ENCODE results near the gene GFRA3.
"Not testable (repeated sequence)": the region's sequence is repeated elsewhere in the genome, so short reads cannot be mapped to it uniquely, and the experiment has no call there.

GFRA3 gene, protein sequence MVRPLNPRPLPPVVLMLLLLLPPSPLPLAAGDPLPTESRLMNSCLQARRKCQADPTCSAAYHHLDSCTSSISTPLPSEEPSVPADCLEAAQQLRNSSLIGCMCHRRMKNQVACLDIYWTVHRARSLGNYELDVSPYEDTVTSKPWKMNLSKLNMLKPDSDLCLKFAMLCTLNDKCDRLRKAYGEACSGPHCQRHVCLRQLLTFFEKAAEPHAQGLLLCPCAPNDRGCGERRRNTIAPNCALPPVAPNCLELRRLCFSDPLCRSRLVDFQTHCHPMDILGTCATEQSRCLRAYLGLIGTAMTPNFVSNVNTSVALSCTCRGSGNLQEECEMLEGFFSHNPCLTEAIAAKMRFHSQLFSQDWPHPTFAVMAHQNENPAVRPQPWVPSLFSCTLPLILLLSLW

DNA sequence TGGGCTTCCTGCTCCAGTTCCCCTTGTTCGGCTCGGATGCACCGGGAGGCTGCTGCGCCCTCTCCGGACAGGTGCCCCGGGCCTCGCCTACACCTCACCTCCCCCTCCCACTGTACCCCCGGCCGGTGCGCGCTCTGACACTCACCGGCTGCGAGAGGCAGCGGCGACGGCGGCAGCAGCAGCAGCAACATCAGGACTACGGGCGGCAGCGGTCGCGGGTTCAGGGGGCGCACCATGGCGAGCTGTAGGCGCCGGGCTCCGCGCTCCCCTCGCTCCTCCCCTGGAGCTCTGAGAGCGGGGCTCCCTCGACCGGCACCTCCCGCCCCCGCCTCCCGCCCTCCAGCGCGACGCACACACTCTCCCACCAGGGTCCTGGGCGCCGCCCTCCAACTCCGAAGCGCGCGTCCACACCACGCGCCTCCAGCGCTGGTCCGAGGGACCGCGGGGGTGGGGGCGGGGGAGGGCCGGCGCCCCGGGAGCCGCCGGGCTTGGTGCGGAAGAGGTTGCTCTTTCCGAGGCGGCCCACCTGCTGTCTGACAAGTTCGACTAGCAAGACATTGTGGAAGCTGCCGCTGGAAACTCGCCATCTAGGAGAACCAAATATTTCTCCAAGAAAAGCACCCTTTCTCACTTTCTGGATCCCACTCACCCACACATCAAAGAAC lies at the start of gene GFRA3:
Gene GFRA3 (minus strand): TSS at position 433 of the 665 bp plus-strand sequence. CDS start 197 bp downstream, at position 236.
- DNase-seq: peak in 3 of 56 donors; percentile 8 to 34 (median 13)

DNA sequence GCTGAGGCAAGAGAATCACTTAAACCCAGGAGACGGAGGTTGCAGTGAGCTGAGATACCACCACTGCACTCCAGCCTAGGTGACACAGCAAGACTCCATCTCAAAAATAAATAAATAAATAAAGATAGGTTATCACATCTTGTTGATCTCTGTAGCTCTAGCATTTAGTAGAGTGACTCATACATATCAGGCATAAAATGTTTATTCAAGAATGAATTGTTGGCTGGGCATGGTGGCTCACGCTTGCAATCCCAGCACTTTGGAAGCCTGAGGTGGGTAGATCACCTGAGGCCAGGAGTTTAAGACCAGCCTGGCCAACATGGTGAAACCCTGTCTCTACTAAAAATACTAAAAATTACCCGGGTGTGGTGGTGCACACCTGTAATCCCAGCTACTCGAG lies 43.8 kb upstream of the GFRA3 start:
- not testable (repeated sequence) for DNase-seq

DNA sequence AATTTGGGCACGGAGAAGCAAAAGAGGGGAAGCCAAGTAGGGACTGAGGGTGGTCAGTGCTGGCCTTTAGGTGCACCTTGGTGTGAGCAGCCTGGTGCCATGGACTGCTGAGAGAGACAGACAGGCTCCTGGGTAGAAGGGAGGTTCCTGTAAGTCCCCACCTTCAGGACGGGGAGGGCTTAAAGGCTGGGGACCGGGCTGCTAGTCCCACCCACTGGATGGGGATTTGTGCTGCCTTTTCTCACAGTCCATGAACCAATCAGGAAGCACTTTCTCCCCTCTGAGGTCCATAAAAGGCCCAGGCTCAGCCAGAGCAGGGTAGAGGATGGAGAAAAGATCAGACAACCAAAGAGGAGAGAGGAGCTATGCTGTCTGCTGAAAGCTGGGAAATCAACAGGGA lies 41.9 kb upstream of the GFRA3 start:
- DNase-seq: no peak

DNA sequence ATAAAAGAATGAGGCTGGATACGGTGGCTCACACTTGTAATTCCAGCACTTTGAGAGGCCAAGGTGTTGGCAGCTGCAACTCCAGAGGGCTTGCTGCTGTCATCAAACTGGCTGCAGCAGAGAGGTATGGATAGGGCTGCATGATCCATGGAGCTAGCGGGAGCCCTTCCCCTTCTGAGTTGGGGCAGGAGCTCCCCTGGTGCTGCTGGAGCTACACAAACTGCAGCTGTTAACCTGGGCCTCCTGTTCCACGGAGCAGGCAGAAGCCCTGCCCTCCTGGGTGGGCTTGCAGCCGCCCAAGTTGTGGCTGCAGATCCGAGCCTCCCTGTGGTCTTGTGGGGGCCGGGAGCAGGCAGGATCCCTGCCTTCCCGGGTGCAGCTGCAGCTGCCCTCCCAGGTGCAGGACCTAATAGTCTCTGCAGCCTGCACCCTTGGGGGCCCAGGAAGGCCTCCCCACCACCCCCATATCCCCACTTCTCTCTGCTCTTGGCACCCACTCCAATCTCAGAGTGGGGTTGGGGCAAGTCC lies 41.4 kb upstream of the GFRA3 start:
- DNase-seq: no peak

DNA sequence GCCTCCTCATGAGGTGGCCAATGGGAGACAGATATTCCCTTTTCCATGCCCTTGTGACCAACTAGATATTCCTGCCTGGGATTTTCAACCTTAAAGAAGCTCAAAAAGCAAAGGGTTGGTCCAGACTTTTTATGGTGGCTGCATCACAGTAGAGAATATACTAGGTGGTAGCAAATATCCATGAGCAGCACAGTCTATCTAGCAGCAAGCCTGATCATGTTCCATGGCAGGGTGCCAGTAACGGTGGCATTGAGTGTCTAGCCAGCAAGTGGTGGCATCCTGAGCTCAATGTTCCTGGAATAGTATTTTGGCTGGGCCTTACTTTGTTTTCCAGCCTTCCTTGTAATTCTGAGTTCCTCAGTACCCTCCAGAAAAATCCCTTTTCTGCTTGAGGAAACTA lies 31.4 kb upstream of the GFRA3 start:
- peak in 3 of 56 donors; percentile 9 to 15 (median 13) for DNase-seq

DNA sequence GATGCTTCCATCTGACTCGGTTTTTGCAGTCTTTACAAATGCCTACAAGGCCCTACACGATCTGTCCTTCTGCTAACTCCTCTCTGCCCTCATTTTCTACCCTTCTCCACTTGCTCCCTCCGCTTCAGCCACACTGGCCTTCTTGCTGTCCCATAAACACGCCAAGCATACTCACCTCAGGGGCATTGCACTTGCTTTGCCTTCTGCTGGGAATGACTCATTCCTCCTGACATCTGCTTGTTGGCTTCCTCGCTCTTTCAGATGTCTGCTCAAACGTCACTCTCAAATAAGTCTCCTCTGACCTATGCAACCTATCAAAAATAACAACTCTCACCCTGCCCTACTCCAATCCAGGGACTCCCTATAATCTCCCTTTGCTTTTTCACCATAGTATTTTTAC lies 29.0 kb upstream of the GFRA3 start:
- DNase-seq: no peak

DNA sequence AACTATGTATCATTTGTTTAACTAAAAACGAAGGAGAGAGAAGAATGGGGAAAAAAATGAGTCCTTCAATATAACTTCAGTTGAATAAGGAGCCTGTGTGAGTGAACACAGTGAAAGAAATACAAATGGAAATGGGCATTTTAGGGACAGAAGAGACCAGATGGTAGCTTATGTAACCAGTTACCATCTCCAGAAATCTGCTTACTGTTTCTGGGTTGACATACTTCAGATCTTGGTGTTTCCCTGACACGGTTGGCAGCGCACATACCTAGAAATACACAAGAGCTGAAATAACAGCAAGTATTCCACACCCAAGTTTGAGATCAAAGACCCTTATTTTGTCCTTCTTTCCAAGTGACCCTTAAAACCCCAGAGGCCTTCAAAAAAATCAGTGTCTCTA lies 14.9 kb upstream of the GFRA3 start:
- no peak for DNase-seq

DNA sequence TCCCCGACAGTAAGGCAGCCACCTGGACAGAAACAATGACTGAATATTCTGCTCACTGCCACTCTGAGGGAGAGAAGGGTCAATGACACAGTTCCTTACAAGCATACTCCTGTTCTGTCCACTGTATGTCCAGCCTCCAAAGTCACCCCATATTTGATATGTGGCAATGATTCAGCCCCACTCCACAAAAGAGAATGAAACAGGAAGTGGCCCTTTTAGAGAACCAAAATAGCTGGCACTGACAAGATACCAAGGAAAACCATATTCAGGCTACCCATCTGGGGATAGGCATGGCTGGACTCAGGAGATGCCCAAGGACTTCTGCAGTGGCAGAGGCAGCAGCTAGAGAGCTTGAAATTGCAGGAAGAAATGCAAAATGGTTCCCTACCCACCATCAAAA lies 12.8 kb upstream of the GFRA3 start:
- no peak for DNase-seq

DNA sequence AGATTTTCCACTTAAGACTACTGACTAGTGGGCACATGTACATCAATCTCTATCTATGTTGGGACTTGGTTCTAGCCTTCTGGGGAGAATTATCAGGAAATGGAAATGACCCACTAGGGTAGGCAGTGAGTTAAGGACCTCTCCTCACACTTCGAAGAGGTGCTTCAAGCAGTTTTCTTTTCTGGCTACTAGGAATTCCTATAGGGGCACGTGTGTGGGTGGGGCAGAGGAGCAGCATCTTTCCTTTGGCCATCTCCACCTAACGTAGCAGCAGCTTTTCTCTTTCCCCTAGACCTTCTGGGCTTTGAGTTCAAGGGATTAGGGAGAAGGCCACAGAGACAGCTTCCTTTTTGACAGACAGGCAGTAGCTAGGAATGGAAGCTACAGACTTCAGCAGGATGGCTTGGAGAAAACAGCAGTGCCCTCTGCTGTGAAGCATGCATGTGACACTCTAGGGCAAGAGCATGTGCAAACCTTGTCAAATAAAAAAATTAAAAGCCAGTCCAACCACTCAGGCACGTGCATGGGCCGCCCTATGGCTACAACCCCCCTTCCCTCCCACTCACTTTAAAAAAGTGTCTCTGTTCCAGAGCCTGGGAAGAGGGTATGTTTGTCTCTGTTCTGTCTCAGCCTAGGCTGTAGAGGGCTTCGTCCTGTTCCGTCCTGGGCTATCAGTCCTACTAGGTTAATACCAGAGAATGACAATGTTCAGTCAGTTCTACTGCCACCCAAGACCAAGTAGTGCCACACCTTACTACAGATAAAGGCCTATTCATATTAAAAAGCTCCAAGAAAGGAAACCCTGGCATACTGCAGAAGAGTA lies 8.7 kb upstream of the GFRA3 start:
- DNase-seq: peak in 18 of 56 donors; percentile 1 to 48 (median 5)

DNA sequence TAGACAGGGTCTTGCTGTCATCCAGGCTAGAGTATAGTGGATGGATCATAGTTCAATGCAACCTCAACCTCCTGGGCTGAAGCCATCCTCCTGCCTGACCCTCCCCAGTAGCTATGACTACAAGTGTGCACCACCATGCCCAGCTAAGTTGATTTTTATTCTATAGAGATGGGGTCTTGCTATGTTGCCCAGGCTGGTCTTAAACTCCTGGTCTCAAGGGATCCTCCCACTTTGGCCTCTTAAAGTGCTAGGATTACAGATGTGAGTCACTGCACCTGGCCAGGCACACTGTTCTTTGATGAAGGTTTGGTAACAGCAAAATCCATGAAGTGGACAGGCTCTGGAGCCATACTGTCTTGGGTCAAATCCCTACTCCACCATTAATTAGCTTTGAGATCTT lies 6.5 kb upstream of the GFRA3 start:
- DNase-seq: no peak

DNA sequence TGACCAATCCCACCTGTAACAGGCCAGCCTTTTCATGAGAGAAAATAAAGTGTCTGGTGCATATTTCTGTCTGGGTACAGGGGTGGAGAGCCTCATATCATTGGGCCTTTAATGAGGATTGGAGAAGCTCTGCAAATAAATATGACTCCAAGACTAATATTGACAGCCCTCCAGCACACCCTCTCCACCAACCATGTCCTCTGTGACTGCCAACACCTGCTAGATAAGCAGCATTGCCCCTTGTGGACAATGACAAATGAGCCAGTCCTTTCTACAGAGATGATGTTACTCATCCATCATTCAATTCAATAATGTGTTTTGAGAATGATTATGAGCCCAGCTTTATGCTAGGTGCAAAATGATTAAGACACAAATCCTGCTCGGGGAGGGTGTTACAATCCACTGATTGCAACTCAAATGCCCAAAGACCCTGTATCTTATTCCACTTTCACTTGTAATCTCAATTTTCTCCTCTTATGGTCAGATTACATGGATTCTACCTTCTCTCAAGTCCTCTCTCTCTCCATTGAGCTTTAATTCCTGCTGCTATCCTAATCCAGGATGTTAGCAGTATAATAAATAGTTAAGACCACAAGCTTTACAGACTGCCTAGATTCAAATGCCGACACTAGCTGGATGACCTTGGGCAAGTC lies 2.1 kb upstream of the GFRA3 start:
- no peak for DNase-seq

DNA sequence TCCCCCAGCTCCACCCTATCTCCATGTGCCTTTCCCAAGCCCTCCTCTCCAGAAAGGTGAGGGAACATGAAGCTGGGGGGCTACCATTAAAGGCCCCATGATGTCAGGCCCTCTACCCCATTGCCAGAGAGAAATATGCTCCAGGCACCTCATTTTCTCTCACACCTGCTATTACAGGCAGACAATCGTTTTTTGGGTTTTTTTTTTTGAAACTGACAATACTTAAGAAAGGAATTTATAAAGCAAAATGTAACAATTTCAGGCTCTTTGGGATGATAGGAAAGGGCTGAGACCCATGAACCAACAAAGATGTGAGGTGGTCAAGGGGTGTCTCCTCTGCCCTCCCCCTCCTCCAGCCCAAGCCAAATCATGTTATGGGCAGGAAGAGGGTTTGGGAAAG lies 1.5 kb upstream of the GFRA3 start:
- no peak for DNase-seq

DNA sequence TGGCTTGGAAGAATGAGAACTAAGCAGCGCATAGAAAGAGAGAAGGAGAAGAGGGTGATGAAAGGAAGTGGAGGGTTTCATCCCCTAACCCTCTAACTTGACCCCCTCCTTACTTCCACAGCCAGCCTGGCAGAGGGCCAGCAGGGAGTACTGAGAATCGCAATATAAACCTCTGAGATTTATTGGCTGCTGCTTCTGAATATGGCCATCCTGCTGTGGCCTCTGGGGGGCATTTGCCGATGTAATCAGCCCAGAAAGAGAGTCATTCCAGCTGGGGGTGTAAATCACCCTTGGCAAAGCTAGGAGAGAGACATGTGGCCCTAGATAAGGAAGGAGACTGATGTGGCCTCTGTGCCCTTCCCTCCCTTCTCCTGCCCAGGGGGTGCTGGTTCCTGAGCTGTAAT lies 960 bp upstream of the GFRA3 start:
- no peak for DNase-seq

DNA sequence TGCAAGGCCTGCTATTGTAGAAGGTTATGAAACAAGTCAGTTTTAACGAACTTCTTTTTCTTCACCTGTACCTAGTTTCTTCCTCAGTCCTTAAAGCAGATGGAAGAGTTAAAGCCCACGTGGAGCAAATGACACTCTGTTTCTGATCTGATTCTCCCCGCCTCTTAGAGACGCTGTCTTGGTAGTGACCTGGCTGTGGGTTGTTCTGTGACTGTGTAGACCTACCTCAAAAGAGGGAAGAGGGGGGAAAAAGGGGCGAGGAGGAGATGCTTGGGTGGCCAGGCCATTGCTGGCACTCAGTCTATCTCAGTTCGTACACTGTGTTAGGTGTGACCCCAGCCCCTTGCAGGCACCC lies 610 bp downstream of the GFRA3 start:
- no peak for DNase-seq

DNA sequence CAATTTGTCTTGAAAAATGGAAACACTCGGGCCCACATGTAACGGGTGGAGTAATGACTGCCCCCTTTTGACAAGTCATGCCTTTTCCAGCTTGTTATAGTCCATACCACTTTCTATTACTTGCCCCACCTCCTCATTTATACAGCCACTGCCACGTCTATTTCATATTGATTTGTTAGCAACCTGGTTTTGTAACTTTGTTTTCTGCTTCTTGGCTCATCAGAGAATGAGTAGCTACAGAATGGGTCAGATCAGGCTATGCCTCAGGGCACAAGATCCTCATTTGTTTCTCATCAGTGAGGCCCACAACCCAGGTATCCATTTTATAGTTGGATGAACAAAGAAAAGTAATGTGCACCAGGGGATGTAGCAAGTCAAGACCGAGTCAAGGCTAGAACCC lies 1.7 kb downstream of the GFRA3 start:
- no peak for DNase-seq

DNA sequence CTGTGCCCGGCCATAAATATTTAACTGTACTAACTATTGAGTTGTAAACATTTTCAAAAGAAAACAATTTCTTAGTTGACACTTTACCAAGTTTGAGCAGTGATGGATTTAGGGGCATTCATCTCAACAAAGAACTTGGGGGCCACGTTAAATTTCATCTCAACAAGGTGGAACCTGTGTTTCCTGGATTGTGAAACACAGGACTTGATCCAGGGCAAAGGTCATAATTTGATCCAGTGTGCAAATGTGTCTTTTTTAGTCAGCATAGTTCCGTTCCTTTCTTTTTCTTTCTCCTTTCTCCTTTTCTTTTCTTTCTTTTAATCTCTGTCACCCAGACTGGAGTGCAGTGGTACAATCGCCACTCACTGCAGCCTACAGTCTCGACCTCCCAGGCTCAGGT lies 3.1 kb downstream of the GFRA3 start:
- no peak for DNase-seq

DNA sequence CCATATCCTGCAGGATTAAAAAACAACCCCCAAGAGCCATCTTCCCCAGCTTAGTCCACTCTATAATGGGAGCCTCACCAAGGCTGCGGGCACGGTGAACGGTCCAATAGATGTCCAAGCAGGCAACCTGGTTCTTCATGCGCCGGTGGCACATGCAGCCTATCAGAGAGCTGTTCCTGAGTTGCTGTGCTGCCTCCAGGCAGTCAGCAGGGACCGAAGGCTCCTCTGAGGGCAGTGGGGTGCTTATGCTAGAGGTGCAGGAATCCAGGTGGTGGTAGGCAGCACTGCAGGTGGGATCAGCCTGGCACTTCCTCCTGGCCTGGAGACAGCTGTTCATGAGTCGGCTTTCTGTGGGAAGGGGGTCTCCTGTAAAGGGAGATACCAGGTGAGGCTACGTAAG lies 10.2 kb downstream of the GFRA3 start:
- DNase-seq: no peak

DNA sequence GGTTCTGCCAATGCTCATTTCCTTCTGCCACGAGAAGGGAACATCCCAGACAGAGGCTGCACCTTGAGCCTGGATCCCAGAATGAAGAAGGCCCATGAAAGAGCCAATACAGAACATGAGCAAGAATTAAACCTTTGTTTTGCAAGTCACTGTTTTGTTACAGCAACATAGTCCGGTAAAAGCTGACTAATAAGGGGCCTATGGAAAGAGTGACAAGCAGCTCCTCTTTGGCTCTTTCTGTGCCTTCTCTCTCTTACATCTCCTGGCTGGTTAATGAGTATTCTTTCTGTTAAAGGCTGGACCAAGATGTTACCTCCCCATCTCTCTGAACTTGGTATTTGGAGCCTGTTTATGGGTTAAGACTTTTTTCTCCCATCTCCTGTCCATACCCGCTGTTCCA lies 10.8 kb downstream of the GFRA3 start:
- DNase-seq: no peak

DNA sequence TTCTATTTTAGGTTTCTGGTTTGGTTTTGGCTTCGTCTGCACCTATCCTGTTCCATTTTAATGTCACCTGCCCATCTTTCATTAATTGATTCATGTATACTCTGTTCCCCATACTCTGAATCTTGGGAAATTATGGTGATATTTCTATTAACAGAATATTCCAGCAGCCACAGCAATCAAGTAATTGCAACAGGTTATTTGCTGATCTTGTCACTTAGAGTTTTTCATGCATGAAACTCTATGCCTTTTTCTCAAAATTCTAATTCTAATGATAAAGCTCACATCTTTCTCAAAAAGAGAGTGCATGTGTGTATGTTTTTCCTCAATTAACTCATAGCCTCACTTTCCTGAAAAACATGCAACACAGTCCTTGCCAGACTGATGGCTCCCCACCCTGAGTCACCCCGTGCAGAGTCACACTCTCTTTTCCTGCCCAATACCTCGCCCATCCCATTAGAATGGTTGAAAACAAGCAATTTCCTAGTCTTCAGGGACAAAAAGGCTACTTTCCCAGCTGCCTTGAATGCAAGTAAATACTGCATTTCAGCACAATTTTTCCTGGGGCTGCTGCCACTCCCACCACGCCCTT lies 15.6 kb downstream of the GFRA3 start:
- DNase-seq: no peak

DNA sequence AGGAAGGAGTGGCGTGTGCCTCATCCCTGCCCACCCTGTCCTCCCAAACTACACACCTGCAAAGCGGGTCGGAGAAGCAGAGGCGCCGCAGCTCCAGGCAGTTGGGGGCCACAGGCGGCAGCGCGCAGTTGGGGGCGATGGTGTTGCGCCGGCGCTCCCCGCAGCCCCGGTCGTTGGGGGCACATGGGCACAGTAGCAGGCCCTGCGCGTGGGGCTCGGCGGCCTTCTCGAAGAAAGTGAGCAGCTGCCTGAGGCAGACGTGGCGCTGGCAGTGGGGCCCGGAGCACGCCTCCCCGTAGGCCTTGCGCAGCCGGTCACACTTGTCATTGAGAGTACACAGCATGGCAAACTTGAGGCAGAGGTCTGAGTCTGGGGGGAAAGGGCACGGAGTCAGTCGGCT lies 16.8 kb downstream of the GFRA3 start:
- no peak for DNase-seq

DNA sequence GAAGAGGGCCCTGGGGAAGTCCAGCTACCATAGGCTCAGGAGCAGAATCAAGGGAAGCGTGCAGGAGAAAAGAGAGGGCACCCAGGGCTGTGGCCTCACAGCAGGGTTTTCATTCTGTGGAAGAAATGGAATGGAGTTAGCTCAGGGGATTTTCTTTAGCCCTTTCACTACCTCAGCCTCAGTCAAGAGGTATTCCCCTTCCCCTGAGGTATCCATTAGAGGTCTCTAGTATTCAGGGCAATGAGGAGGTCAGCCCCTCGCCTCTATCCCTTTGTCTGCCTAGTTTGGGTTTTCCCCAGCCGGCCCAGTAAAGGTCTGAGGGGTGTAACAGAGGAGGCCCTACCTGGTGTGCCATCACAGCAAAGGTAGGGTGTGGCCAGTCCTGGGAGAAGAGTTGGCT lies 21.5 kb downstream of the GFRA3 start:
- DNase-seq: no peak

Measured in nucleus accumbens (tissue), 56 donors.